Smooth muscle cell (in vitro differentiated cells): Measurements from ENCODE around the gene GPR37. TPM values are rescaled to one million over a fixed set of nuclear protein-coding genes. Genes with fewer than 3 reads are reported as not detected.

Source experiments
- DNase-seq: peaks from one replicate; lab custom pipeline; 2025; ENCODE audit not compliant: unreplicated experiment; lab: John Stamatoyannopoulos, UW
- H2AFZ ChIP-seq: fragments of 200-600 bp; sonication (generic); 2 replicates; pipeline ENCODE4 v1.6.0; 2016; ENCODE audit warnings: antibody characterized with exemption, low read depth, mild to moderate bottlenecking
- H3F3A ChIP-seq: fragments of 200-600 bp; sonication (generic); 2 replicates; pipeline ENCODE4 v1.6.0; 2017; ENCODE audit warnings: antibody characterized with exemption, low read depth
- H3K27ac ChIP-seq: fragments of 200-600 bp; sonication (generic); 2 replicates; pipeline ENCODE4 v1.5.1; 2016; ENCODE audit warnings: low read depth, mild to moderate bottlenecking
- H3K27me3 ChIP-seq: fragments of 200-600 bp; sonication (generic); 2 replicates; pipeline ENCODE4 v1.6.1; 2016; ENCODE audit warnings: low read depth, mild to moderate bottlenecking
- H3K36me3 ChIP-seq: fragments of 200-600 bp; sonication (generic); 2 replicates; pipeline ENCODE4 v1.5.1; 2016; ENCODE audit warnings: low read depth
- H3K4me1 ChIP-seq: fragments of 200-600 bp; sonication (generic); 2 replicates; pipeline ENCODE4 v1.5.1; 2016; ENCODE audit warnings: low read depth
- H3K4me2 ChIP-seq: fragments of 200-600 bp; sonication (generic); 2 replicates; pipeline ENCODE4 v1.6.0; 2016; ENCODE audit warnings: mild to moderate bottlenecking
- H3K4me3 ChIP-seq: fragments of 200-600 bp; sonication (generic); 2 replicates; pipeline ENCODE4 v1.5.1; 2016; ENCODE audit warnings: mild to moderate bottlenecking
- H3K79me2 ChIP-seq: fragments of 200-600 bp; sonication (generic); 2 replicates; pipeline ENCODE4 v1.6.0; 2016; ENCODE audit warnings: low read depth, mild to moderate bottlenecking
- H3K9ac ChIP-seq: fragments of 200-600 bp; sonication (generic); 2 replicates; pipeline ENCODE4 v1.6.0; 2016; ENCODE audit warnings: low read depth
- H3K9me3 ChIP-seq: fragments of 200-600 bp; sonication (generic); replicated peaks from 2 replicates; pipeline ENCODE4 v1.5.1; 2016; ENCODE audit warnings: low read depth
- H4K20me1 ChIP-seq: fragments of 200-600 bp; sonication (generic); 2 replicates; pipeline ENCODE4 v1.6.0; 2016; ENCODE audit warnings: low read depth
- WGBS: methylation state at CpG from one replicate; pipeline ENCODE4 v1.1.7; 2016; ENCODE audit warnings: low lambda C conversion rate; 5-methylcytosine and 5-hydroxymethylcytosine counted together
- polyA plus RNA-seq: library from polyadenylated mRNA; unstranded; fragments of >200 nt; fragmentation: Nextera tagmentation; extraction: Ambion mirVana; gene quantifications from 2 replicates; pipeline ENCODE4 v1.2.1, GENCODE V29; 2016
- total RNA-seq: library from RNA; depleted of rRNA; stranded (reverse); fragments of >200 nt; gene quantifications from 2 replicates; pipeline ENCODE4 v1.2.3, GENCODE V29; 2014
- TF ChIP-seq, protein P1 (sequence below): fragments of 200-600 bp; sonication (generic); IDR thresholded peaks from 2 replicates; pipeline ENCODE4 v1.5.1; 2017; ENCODE audit warnings: borderline replicate concordance, mild to moderate bottlenecking, antibody characterized with exemption; ENCODE audit not compliant: insufficient read depth, poor library complexity, severe bottlenecking

Gene GPR37
- total and polyA plus RNA-seq, 2 experiments from 2014 or later = 0.38 to 1.3 TPM

DNA sequence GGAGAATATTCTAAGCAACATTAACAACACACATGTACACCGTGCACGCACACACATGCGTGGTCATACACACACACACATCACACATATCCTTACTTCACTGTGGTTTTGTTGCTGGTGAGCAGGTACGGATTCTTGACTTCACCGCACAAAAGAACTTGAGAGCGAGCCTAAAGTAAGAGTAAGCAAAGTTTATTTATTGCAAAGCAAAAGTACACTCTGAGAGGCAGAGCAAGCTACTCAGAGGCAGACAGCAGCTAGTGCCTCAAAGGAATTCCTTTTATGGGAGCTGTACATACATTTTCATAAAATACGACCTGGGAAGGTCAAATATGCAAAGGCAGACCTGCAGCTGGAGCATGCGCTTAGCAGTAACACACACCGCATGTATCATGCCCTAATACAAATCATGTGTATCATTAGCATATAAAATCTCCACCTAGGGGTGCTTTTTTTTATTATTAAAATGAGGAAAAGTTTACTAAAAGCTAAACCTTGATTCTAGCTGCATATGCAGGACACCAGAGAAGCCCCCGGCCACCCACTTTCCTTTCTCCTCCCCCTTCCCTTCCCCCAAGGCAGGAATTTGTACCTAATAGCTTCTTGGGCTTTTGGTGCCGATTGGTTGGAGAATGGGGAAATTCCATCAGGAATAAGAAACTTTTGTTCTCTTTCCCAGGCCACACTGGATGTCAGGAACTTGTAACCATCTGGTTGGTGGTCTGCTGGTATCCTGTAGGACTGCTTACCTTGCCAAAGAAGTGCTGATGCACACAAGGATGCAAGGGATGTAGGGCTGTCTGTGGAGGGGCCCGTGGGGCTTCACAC lies 16.5 kb upstream of the GPR37 start:
- no peaks in the 10 kb centered on the region for H3K79me2 ChIP-seq
- no peak overlapping the region for H3K4me2 ChIP-seq
- 84% methylated on average over 12 of the region's 12 CpGs for WGBS
- no peak for DNase-seq
- H3K27ac ChIP-seq = no peak overlapping the region
- no peaks in the 10 kb centered on the region for H4K20me1 ChIP-seq
- TF ChIP-seq, protein P1, sequence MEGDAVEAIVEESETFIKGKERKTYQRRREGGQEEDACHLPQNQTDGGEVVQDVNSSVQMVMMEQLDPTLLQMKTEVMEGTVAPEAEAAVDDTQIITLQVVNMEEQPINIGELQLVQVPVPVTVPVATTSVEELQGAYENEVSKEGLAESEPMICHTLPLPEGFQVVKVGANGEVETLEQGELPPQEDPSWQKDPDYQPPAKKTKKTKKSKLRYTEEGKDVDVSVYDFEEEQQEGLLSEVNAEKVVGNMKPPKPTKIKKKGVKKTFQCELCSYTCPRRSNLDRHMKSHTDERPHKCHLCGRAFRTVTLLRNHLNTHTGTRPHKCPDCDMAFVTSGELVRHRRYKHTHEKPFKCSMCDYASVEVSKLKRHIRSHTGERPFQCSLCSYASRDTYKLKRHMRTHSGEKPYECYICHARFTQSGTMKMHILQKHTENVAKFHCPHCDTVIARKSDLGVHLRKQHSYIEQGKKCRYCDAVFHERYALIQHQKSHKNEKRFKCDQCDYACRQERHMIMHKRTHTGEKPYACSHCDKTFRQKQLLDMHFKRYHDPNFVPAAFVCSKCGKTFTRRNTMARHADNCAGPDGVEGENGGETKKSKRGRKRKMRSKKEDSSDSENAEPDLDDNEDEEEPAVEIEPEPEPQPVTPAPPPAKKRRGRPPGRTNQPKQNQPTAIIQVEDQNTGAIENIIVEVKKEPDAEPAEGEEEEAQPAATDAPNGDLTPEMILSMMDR = no peak
- no peak overlapping the region for H2AFZ ChIP-seq
- H3K9ac ChIP-seq = no peak overlapping the region
- no peaks in the 10 kb centered on the region for H3K36me3 ChIP-seq
- H3K9me3 ChIP-seq = no peaks in the 10 kb centered on the region
- no peaks in the 10 kb centered on the region for H3F3A ChIP-seq
- H3K4me1 ChIP-seq = no peaks in the 10 kb centered on the region
- H3K4me3 ChIP-seq = no peak overlapping the region
- no peaks in the 10 kb centered on the region for H3K27me3 ChIP-seq

DNA sequence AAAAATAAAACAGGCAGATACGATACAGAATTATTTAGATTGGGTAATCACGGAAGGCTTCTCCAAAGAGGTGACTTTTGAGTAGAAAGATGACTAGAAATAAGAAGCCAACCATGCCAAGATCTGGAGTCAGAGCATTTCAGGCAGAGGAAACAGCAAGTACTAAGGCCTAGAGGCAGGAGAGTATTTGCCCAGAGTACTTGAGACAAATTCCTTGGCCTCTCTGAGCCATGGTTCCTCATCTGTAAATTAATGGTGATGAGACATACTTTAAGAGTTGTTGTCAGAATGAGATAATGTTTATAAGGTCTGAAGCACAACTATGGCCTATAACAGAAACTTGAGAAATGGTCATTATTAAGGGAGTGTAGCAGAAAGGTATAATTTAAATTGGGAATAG lies 15.8 kb upstream of the GPR37 start:
- WGBS = 96% methylated on average over 2 of the region's 2 CpGs
- H3K4me3 ChIP-seq = no peak overlapping the region

DNA sequence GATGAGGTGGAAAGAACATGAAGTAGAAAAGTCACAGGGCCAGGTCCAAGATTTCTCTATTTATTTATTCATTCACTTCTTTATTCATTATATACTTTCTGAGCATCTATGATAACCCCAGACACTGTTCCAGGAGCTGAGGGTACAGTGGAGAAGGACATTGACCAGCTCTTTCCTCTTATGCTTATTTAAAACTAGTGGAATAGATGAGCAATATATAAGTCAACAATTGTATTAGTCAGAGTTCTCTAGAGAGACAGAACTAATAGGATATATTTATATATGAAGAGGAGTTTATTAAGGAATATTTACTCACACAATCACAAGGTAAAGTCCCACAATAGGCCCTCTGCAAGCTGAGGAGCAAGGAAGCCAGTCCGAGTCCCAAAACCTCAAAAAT lies 15.0 kb upstream of the GPR37 start:
- TF ChIP-seq, protein P1 = no peak
- DNase-seq = no peak
- Histone ChIP-seq H3K4me2 (no peak overlapping the region), H3K9me3 (no peaks in the 10 kb centered on the region), H2AFZ (no peak overlapping the region), H4K20me1 (no peaks in the 10 kb centered on the region), H3K9ac (no peak overlapping the region), H3K27ac (no peak overlapping the region), H3K4me1 (no peaks in the 10 kb centered on the region), H3K79me2 (no peaks in the 10 kb centered on the region), H3K4me3 (no peak overlapping the region), H3F3A (no peaks in the 10 kb centered on the region), H3K36me3 (no peaks in the 10 kb centered on the region), H3K27me3 (no peaks in the 10 kb centered on the region)
- 100% methylated on average over 1 of the region's 1 CpG for WGBS

More for the DNA sequence above, 15.8 kb upstream of the GPR37 start:
- H3K27me3 ChIP-seq = no peaks in the 10 kb centered on the region
- no peak overlapping the region for H3K9ac ChIP-seq
- H3K4me2 ChIP-seq = no peak overlapping the region
- H3K27ac ChIP-seq = no peak overlapping the region
- DNase-seq = no peak
- no peaks in the 10 kb centered on the region for H3K79me2 ChIP-seq
- H3F3A ChIP-seq = no peaks in the 10 kb centered on the region
- no peaks in the 10 kb centered on the region for H4K20me1 ChIP-seq
- no peaks in the 10 kb centered on the region for H3K36me3 ChIP-seq
- no peaks in the 10 kb centered on the region for H3K9me3 ChIP-seq
- H2AFZ ChIP-seq = no peak overlapping the region
- no peaks in the 10 kb centered on the region for H3K4me1 ChIP-seq
- TF ChIP-seq, protein P1 = no peak

DNA sequence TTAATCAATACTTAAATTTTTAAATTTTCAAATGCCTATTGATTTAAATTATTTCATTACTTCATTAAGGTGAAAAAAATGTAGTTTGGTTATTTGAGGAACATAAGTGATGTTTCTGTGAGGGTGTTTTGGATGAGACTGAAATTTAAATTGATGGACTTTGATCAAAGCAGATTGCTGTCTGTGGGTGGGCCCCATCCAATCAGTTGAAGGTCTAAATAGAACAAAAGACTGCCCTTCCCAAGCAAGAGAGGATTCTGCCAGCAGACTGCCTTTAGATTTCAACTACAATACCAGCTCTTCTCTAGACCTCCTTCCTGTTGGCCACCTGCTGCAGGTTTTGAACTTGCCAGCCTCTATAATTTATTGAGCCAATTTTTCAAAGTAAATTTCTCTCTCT lies 14.5 kb upstream of the GPR37 start:
- Histone ChIP-seq H3K9ac (no peak overlapping the region), H3K36me3 (no peaks in the 10 kb centered on the region), H3K79me2 (no peaks in the 10 kb centered on the region), H3K4me1 (no peaks in the 10 kb centered on the region), H2AFZ (no peak overlapping the region), H3K4me3 (no peak overlapping the region), H3K4me2 (no peak overlapping the region), H3F3A (no peaks in the 10 kb centered on the region), H4K20me1 (no peaks in the 10 kb centered on the region), H3K9me3 (no peaks in the 10 kb centered on the region), H3K27ac (no peak overlapping the region), H3K27me3 (no peaks in the 10 kb centered on the region)
- TF ChIP-seq, protein P1 = no peak
- DNase-seq = no peak
